GM19238 (cell line): Measurements from ENCODE around the gene WNT7B.

Experiments used
- DNase-seq: peaks from one replicate; pipeline ENCODE4 v3.0.0; 2011; ENCODE audit warnings: low spot score; ENCODE audit not compliant: insufficient read length

WNT7B gene

GRCh38 chr22:45960477-45961386, 16.2 kb downstream of the WNT7B start:
- DNase-seq: no peak

DNA sequence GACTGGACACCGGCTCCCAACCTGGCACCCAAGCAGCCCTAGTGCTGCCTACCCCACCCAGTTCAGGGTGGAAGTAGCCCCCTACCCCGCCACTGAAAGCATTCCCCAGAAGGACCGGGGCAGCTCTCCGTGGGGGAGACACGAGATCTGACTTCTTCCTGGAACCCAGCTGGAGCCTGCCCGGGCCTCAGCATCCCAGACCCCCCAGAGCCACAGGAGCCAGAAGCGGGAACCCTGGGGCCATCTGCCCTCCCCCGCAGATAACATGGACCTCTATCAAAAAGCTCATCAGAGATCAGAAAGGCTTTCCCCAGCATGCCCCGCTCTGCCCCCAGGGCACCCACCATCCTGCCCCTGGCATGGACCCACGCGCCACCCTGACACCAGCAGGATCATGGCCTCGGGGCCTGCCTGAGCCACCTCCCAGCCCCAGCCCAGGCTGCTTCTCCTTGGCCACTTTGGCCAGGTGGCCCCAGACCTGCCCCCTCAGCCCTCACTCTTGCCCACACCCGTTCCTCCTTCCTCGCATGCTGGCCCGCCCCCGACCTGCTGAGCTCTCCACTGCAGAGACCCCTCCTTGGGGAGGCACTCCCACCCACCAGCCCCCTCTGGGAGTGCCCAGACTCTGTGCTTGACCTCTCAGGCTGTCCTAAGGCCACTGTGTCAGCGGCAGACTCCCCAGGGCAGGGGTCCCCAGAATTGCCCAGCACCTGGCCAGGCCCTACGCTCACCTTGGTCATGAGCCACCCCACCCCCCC, 17.1 kb downstream of the WNT7B start:
- DNase-seq: no peak

DNA sequence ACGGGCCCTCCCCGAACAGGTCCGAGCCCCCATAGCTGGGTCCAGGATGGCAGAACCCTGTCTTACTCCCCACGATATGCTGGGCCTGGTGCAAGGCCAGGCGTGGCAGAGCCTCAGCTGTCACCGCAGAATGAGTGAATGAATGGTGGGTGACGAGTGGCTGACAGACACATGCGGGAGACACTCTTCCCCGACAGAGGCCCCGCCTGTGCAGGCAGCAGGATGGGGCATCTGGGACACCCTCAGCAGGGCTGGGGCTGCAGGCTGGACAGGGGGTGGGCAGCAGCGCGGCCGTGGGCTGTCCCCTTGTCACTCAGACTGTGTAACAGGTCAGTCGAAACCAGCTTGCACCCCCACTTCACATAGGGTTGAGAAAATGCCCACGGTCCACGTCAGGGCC, 18.0 kb downstream of the WNT7B start:
- DNase-seq: no peak

DNA sequence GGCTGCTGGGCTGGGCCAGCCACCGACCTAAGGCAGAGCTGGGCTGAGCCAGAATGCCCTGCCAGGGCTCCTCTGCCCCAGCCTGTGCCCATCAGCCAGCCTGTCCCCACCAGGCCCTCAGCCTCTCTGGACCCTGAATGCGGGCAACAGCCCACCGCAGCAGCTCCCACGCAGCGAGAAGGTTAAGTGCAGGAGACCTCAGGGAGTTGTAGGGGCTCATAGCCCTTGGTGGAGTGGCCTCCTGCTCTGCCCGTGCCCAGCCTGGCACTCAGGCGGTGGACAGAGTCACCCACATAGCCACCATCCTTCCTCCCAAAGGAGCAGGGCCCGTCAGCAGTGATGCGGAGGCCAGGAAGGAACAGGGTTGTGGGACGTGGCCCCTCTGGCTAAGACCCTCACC, 19.1 kb downstream of the WNT7B start:
- DNase-seq: no peak

GRCh38 chr22:45953178-45953577, 23.8 kb downstream of the WNT7B start:
- DNase-seq: no peak

GRCh38 chr22:45952553-45952952, 24.4 kb downstream of the WNT7B start:
- no peak for DNase-seq

GRCh38 chr22:45952151-45952550, 24.8 kb downstream of the WNT7B start:
- no peak for DNase-seq

GRCh38 chr22:45949891-45950290, 27.1 kb downstream of the WNT7B start:
- no peak for DNase-seq

- no peak for DNase-seq
Observed at GRCh38 chr22:45949258-45949870, 27.6 kb downstream of the WNT7B start.

DNA sequence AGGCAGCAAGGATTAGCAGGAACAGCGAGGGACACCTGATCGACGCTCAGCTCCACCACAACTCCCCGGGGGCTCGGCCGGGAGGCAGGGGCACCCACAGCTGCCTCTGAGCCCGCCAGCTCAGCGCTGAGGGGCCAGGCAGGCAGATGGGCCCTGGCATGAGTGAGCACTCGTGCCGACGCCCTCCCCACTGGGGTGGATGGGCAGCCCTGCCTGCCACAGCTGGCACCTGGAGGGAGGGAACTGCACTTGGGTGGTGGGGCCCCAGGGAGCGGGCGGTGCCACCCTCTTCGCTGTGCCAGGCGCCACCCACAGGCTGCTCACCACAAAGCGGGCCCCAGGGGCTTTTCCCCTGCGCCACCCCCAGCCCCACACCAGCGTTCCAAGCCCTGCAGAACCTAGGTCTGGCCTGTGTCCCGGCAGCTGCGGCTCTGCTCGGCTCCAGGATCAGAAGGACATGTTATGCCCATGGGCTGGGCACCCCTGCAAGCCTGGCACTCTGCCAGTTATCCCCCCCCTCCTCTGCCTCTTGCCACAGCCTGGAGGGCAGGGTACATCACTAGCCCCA, 28.8 kb downstream of the WNT7B start:
- no peak for DNase-seq

DNA sequence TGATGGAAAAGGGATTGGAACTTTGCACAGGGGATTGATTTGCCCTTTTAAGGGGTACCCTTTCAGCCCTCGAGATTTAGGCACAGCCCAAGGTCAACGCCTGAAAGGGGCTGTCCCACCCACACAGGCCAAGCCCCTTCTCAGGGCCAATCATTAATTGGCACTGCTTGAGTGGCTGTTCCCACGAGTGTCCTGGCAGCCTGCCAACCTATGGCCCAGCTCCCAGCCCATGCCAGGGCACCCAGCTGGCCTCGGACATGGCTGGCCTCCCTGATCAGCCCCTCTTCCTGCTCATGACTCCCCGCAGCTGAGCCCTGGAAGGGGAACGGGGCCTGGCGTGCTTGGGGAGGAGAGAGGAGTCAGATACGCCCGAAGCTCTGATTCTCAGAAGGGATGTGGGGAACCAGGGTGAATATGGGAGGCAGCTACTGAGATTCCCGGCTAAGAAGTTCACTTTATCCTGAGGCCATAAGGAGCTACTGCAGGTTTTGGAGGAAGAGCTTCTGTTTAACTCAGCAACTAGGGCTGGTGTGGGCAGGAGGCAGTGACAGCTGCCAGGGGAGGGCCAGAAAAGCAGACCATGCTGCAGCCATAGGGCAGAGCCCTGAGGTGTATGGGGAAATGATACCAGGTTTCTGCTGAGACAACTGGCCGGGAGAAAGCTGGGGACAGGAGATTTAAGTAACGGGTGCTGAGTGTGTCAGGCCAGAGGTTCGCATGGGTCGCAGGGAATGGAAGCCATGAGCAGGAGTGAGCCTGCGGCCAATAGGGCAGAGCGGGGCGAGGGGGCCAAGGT, 30.0 kb downstream of the WNT7B start:
- no peak for DNase-seq

- DNase-seq: no peak
Observed at GRCh38 chr22:45945621-45946106, 31.3 kb downstream of the WNT7B start.

DNA sequence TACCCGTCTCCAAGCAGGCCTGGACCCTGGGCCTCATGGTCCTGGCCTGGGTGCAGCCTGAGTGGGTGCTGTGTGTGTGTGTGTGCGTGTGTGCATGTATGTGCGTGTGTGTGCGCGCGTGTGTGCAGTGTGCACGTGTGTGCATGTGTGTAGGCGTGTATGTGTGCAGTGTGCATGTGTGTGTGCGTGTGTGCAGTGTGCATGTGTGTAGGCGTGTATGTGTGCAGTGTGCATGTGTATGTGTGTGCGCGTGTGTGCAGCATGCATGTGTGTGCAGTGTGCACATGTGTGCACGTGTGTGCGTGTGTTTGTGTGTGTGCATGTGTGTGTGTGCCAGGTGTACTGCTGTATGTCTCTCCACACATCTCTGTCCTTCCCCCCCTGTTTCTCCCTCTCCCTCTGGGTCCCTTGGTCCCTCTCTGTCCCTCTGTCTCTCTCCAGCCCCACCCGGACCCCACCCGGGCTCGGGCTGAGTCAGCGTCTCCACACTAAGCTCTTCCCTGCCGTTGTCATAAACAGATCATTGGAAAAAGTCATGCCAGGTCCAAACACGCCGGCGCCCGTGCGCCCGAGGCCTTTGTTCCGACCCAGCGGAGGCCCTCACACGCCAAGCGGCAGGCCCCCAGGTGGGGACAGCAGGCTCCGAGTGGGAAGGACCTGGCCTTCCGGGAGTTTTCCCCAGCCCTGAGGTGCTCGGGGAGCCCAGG, 34.0 kb downstream of the WNT7B start:
- no peak for DNase-seq

DNA sequence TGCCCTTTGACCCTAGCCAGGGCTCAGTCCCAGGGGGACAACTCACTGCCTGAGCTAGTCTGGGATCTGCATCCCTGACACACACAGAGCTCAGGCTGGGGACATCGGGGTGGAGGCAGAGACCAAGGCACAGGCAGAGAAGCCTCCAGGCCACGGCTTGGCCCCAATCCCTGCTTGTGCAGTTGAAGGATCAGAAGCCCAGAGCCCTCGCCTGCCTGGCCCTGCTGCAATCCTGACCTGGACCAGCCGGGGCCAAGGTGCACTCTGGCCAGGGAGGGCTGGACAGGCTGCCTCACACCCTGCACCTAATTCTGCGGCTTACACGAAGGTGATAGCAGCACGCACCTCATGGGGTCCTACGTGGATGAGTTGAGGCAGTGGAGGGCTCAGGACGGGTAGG, 34.6 kb downstream of the WNT7B start:
- DNase-seq: no peak

DNA sequence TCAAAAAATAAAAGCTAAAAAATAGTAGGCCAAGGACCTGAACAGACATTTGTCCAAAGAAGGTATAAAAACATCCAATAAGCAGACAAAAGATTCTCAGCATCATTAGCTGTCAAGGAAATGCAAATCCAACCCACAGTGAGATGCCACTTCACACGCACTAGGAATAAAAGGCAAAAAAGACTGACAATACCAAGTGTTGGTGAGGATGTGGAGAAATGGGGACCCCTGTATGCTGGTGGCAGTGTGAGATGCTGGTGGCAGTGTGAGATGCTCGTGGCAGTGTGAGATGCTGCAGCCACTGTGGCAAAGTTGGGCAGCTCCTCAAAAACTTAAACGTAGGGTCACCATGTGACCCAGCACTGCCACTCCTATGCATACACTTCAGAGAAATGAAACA, 38.0 kb downstream of the WNT7B start:
- DNase-seq: no peak

DNA sequence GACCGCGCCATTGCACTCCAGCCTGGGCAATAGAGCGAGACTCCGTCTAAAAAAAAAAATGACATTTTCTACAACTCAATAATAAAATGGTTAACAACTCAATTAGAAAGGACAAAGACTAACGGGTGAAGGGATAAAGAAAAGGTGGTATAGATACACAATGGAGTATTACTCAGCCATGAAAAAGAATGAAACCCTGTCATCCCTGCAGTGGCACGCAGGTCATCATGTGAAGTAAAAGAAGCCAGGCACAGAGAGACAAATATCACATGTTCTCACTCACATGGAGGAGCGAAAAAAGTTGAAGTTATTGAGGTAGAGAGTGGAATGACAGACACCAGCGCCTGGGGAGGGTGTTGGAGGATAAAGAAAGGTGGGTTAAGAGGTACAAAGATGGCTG, 39.0 kb downstream of the WNT7B start:
- no peak for DNase-seq

- no peak for DNase-seq
Observed at GRCh38 chr22:45935573-45935972, 41.4 kb downstream of the WNT7B start.

- no peak for DNase-seq
Observed at GRCh38 chr22:45934659-45935341, 42.2 kb downstream of the WNT7B start.

DNA sequence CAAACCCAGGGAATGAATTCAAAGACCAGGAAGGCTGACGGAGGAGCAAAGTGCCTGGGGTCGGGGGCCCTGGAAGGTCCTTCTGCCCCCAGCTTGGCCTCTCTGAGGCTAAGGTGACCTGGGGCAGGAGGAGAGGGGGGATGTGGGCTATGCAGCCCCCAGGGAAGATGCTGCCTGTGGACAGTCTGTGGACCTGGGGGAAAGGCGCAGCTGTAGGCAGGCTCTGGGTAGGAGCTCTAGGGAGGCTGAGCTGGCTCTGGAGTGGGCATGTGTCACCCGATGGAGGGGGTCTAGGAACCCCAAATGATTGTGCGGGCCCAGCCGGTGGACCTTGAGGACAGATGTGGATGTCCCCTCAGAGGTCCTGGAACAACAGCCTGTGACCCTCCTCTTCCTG, 42.8 kb downstream of the WNT7B start:
- no peak for DNase-seq
